Stimulated activated CD8-positive, alpha-beta memory T cell treated with anti-CD3 and anti-CD28 coated beads, Interleukin-2, amount 100 ng/mL, for 1 hour (primary cell): ENCODE results near the gene MROH9.

Experiments
- DNase-seq, 2 donors: peaks; one replicate each; pipeline ENCODE4 v3.0.0-alpha.2; 2020; ENCODE audit warnings: low read depth in 2 of 2

MROH9 gene

DNA sequence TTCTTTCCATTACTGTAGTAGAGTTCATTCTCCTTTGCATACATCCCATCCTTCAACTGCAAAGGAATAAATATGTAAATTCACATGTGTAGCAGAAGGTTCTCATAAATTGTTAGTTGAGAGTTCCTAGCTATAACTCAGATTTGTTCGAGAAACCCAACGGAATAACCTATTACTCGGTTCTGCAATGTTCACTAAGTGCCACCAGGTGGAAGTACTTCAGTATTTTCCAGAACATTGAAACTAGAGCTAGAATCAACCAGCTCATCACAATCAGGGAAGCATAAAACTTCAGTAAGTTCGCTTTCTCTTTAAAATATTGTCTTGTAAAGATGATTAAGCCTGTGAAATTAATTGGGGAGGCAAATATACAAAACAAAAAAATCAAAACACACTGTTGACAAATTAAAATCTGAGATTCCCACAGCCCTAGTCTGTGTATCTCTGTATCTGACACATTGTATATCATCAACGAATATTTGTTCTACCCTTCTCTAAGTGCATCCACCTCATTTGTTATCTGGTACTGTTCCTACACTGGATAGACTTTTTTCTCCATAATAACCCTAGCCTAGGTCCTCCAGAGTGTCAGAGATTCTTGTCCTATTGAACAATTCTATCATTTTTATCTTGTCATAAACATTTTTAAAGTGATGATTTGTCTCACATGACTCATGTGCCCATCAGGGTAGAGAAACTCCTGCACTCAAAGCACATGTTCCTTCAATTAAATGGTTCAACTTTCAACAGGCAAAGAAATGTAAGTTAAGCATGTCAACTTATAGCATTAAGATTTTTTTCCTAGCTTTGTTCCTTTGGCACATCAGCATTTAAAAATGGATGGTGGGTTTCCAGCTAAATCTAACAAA, 31.9 kb downstream of the MROH9 start:
- no peak for DNase-seq

DNA sequence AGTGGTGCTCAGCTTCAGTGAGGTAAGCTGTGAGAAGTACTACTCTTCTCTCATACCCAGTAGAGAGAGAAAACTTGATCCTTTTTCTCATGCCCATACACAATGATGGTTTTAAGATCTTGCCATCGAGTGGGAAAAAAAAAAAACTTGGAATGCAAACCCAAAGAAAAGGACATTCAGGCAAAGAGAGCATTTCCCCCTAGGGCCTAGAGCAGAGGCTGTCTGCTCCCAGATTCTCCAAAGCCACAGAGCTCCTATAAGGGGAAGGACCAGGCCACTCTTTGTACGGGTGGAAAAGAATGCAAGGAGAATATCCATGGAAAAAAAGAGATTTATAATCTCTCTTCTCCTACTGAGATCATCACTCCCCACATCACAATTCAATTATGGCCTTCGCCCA, 34.9 kb downstream of the MROH9 start:
- no peak for DNase-seq

- DNase-seq, result no peak
These were observed 43.1 kb downstream of the MROH9 start for GRCh38 chr1:170978371-170978910.

GRCh38 chr1:170985406-170985805, 50.1 kb downstream of the MROH9 start:
- no peak for DNase-seq

DNA sequence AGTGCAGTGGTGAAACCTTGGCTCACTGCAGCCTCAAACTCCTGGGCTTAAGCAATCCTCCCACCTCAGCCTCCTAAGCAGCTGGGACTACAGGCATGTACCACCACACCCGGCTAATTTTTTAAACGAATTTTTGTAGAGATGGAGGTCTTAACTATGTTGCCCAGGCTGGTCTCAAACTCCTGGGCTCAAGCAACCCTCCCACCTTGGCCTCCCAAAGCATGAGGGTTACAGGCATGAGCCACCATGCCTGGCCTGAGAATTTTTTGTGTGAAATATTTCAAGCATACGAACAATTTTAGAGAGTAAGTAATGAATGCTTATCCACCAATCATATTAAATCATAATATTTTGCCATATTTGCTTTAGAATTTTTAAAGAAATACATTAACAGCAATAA, 51.6 kb downstream of the MROH9 start:
- DNase-seq, result no peak

DNA sequence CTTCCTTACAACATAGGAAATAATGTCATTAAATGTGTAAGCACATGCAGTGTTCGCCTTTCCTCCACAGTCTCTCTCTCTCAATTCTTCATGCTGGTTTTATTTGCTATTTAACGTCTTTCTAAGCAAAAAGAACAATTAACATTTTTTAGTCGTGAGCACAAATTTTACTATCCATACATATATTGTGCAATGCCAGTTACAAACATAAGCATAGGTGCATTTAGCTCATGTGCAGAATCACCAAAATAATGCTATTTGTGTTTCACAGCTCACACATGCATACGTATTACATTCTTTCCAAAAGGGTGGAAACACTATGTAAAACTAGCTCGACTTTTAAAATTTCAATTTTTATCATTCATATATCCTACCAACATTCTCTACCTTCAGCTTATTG, 52.1 kb downstream of the MROH9 start:
- DNase-seq, result no peak

DNA sequence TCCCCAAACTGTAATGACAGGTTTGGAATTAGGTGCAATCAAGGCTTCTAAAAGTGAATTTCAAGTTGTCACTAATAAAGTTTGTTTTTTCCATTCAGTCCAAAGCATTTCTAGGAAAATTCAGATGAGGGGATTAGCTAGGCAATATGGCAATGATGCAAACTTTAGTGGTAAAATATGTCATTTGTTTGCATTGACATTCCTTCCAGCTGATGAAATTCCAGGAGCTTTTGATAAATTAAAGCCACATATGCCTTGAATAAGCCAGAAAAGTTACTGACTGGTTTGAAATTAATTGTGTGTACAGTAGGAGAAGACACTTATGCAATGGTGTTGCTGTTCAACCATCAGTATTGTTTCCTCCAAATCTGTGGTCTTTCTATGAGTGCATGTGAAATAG, 57.8 kb downstream of the MROH9 start:
- DNase-seq, result no peak

GRCh38 chr1:170993717-170994116, 58.4 kb downstream of the MROH9 start:
- no peak for DNase-seq

- no peak for DNase-seq
These were observed 79.5 kb downstream of the MROH9 start for GRCh38 chr1:171014880-171015279.

GRCh38 chr1:171017426-171017825, 82.1 kb downstream of the MROH9 start:
- DNase-seq, result no peak

DNA sequence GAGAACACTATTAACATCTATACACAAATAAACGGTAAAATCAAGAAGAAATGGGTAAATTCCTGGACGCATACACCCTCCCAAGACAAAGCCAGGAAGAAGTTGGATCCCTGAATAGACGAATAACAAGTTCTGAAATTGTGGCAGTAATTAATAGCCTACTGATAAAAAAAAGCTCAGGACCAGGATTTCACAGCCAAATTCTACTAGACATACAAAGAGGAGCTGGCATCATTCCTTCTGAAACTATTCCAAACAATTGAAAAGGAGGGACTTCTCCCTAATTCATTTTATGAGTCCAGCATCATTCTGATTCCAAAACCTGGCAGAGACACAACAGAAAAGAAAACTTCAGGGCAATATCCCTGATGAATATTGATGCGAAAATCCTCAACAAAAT, 84.6 kb downstream of the MROH9 start:
- DNase-seq, result no peak

GRCh38 chr1:171032822-171033702, 97.7 kb downstream of the MROH9 start:
- DNase-seq, result no peak

DNA sequence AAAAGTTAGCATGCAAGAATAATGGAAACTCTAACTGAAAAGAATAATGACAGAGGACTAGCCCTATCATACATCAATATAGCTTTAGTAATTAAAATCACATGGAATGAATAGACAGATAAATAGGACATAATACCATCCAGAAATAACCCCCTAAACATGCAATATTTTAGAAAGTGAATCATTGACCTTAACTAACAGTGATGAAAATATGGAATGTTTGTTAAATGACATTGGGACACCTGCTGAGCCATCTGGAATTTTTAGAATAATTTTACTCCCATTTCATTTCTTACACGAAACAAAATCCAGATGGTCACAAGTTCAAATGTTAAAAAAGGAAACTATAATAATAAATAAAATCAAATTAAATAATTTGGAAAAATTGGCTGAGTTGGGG, 102.3 kb downstream of the MROH9 start:
- DNase-seq, result no peak

DNA sequence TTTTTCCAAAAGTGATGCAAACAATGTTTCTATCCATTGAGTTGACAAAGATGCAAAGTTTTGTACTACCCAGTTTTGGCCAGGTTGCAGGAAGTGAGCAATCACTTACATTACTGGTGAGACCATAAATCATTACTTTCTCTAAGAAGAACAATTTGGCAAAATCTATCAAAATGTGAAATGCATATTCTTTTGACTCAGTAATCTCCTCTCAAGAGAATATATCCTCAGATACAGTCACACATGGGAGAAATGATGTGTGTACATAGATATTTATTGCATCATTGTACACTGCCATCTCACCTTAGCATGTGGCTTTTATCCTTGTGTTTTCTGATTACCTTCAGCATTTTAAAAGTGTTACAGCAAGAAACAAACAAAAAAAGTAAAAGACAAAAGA, 103.0 kb downstream of the MROH9 start:
- no peak for DNase-seq

- no peak for DNase-seq
These were observed 112.7 kb downstream of the MROH9 start for GRCh38 chr1:171048014-171048413.

- no peak for DNase-seq
These were observed 117.6 kb downstream of the MROH9 start for GRCh38 chr1:171052977-171053376.

DNA sequence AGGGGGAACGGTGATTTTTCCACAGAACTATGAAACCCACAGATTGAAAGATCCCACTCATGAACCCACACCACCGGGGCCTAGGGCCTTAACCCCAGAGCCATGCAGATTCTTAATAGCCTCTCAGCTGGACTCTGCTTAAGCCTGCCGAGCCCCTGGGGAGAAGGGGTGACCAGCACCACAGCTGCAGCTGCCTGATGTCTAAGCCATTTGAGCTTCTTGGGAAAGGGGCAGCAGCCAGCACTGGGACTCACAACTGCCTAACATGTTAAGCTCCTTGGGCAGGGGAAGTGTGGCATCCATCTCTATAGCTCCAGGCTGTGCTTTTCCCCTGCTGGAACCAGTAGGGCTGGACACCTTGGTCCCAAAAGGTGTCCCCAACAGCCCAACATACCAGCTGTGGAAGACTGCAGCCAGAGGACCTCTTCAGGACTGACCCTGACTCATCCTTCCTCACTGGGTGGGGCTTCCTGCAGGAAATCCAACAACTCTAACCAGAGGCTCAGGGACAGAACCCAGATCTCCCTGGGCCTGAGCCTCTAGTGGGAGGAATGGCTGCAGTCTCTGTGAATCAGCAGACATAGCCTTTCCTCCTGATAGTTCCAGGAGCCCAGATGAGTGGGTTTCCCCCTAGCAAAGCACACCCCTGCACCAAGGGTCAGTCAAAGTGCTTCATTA, 120.8 kb downstream of the MROH9 start:
- DNase-seq, result no peak

- DNase-seq, result no peak
These were observed 126.2 kb downstream of the MROH9 start for GRCh38 chr1:171061425-171062143.

DNA sequence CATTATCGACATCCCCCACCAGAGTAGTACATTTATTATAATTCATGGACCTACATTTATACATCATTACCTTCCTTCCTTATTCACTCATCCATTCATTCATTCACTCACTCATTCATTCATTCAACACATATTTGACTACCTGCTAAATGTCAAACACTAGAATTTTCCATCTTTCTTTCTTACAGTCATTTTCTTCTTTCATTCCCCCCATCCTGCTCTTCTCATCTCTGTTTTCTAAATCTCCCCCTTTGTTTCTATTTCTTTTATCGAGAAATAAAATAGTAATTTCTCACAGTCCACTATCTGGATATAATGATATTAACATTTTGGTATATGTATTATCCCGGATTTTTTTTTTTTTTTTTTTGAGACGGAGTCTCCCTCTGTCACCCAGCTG, 127.6 kb downstream of the MROH9 start:
- no peak for DNase-seq

GRCh38 chr1:171075041-171075440, 139.7 kb downstream of the MROH9 start:
- no peak for DNase-seq

DNA sequence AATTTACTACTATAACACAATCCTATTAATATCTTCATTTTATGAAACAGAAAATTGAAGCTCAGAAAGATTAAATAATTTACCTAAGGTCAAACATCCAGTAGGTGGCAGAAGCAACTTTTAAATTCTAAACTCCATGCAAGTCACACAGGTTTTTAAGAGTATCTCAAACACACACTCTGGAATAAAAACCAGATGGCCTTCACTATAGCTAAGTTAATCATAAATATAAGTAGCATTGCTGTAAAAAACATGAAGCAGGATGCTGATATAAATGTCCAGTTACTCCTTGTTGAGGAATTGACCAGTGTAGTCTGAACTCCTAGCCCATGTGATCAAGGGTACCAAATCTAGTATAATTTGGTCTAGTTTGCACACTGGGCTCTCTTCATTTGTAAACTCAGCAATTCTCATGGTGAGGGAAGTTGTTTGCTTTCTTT, 146.0 kb downstream of the MROH9 start:
- DNase-seq, result no peak
